SKM-1 (cell line): ENCODE results near the gene RPN2.

Experiments
- DNase-seq: peaks from one replicate; lab custom pipeline; 2025; ENCODE audit not compliant: unreplicated experiment; lab: John Stamatoyannopoulos, UW

The RPN2 gene

DNA sequence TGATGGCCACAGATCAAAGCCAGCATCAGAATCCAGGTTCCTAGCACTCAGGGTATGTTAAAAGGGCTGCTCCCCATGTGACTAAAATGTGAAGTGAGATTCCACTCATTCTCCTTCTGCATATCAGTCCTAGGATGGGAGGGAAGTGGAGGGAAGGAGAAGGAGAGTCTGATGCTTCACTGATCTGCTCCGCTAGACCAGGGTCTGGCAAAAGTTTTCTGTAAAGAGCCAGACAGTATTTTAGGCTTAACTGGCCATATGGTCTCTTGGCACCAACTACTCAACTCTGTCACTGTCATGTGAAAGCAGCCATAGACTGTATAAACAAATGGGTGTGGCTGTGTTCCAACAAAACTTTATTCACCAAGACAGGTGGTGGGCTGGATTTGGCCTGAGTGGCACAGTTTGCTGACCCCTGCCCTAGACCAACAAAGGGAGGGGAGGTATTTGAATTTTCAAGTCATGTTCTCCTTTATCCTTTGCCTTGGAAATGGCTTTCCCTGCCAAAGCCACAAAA, 59.9 kb downstream of the RPN2 start:
- DNase-seq: no peak

DNA sequence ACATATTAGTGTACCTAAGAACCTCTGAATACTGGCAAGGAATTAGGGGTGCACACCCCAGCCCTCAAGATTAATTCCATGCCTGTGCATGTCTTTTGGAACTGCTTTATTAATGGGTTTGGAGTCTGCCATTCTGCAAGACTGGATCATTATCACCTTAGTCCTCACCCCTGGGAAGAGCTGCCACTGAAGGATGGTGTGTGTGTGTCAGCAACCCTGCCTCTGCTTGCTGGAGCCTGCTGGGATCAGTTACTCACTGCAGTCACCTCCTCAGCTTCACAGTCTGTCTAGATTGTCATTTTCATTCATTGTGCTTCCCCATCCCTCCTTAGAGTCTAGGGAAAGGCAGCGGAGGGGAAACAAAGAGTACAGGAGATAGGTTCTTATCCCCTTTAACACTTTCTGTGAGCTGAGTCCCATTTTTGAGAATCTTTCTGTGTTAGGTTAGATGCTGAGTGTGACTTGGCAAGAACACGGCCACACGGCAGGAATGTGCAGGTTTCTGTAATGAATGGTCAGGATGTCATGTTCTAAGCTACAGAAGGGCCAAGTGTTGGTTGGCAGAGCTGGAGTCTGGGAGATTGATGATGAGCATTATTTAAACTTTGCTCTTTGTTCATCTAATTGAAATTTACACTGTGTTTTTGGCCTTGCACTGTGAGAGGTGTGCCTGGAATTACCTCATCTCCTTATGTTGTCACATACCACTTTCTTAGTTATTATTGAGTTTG, 61.4 kb downstream of the RPN2 start:
- DNase-seq: no peak

DNA sequence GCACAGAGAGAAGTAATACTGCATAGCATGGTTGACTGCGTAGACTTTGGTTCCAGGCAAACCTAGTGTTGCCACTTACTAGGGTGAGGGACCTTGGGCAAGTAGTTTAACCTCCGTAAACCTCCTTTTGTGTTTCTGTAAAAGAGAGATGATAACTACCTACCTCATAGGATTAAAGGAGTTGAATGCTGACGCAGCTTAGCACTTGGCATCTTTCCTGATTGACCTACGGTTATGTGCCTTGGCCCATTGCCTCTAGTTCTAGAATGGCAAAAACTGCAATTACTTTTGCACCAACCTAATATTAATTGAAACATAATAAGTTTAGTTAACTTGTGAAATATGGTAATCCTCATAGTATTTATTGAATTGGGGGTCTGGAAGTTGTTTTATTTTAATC, 63.4 kb downstream of the RPN2 start:
- no peak for DNase-seq

DNA sequence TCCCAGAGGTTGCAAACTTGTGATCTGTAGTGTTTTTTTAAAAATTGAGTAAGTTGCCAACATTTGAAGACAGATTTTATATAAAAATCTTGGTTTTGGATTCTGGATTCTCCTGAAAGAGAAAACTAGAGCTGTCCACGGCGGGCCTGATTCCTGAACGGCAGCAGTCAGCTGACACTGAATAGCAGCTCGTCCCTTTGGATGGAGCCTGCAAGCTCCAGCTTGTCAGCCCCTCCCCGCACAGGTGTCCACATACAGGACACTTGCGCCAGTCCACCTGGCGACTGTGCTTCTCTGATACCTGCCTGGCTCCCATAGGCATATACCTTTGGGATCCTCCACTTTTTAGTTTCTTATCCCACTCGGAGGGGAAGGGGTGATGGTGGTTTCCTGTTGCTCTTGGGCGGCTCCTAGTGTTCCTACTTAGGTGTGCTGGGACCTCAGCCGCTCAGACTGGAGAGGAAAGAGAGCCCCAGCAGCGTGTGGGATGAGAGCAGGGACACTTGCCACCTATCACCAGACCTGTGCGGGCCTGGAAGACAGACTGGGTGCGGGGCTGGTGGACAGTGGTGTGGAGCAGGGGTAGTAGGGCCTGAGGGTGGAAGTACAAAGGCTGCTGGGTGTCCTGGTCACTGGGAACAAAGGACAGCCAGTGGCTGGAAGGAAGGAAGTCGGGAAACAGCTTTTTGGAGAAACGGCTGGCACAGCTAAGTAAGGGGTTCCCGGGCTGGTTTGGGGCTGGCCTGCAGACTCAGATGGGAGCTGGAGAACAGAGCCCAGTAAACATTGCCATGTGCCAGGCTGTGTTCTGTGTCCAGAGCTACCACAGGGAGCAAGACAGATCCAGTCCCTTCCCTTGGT, 64.2 kb downstream of the RPN2 start:
- no peak for DNase-seq

DNA sequence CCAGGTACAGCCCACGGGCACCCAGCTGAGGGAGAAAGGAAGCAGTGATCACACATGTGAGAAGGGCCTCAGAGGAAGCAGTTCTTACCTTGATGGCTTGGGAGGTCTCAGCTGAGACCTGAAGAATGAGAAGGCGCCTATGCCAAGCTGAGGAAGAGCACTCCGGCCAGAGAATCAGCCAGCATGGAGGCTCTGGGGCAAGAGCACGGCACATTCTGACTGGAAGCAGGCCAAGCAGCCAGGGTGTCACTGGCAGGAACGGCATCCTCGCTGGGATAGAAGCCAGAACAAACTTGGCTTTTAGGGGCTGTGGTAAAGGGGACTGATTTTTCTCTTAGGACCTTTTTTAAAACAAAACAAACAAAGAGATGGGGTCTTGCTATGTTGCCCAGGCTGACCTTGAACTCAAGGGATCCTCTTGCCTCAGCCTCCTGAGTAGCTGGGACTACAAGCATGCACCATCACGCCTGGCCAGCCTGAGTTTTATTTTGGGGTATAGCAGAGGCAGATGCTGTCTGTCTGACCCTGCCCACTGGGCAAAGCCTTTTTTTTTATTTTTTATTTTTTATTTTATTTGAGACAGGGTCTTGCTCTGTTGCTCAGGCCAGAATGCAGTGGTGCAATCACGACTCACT, 64.9 kb downstream of the RPN2 start:
- no peak for DNase-seq

DNA sequence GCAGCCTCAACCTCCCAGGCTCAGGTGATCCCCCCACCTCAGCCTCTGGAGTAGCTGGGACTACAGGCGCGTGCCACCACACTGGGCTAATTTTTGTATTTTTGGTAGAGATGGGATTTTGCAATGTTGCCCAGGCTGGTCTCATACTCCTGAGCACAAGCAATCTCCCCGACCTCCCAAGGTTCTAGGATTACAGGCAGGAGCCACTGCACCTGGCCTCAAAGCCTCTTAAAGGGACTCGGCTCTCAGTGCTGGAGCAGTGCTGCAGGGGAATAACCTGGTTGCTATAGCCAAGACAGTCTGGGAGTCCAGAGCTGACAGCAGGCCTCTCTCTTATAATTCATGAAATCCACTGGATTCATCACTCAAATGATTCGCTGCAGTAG, 65.4 kb downstream of the RPN2 start:
- no peak for DNase-seq

DNA sequence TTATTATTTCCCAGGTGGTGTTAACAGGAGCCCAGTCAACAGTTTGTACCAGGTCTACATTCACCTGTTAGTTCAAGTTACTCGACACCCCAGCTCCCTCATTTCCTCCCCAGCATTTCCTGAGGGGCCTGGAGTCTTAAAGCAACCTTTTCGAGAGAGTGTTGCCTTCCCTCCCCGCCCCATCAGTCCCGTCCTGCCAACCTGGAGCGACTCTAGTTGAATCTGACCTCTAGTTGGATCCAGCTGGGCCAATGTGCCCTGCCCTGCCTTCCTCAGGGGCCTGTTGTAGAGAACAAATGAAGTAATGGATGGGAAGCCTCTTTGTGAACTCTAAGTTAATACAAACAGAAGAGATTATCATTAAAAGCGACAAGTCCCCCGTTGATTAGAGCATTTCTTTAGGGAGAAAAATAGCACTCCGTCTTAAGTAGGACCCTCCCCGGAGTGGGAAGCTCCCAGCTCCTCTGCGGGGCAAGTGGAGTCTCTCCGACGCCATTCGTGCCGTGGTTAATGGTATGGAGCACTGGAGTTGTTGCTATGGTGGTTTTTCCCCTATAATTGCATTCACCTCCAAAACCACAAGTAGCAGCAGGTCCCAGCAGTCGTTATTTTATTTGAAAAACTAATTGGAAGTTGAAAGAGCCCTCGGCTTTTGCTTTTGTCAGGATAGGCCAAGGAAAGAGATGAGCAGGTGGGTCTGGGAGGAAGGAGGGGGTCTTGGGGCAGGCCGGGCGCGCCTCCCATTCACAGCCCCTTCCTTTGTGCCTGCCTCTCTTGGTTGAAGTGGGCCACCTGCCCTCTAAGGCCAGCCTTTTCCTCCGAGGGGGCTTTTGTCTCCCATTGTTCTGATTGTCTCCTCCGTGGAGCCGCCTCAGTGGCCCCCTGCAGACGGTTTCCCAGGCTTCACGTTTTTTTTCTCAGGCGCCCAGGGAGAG, 66.4 kb downstream of the RPN2 start:
- DNase-seq: no peak

DNA sequence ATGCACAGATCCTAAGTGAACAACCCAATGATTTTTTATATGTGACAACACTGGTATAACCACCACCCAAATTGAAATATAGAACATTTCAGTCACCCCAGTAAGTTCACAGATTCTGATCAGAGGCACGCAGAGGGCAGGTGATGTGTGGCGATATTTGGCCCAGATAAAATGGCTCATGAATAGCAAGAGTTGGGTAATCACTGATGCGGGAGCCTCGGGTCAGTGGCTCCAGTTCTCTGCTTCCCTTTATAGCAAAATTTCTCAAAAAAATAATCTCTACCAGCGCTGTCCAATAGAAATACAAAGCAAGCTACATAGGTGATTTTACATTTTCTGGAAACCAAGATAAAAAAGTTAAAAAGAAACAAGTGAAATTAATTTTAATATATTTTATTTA, 67.6 kb downstream of the RPN2 start:
- DNase-seq: no peak

DNA sequence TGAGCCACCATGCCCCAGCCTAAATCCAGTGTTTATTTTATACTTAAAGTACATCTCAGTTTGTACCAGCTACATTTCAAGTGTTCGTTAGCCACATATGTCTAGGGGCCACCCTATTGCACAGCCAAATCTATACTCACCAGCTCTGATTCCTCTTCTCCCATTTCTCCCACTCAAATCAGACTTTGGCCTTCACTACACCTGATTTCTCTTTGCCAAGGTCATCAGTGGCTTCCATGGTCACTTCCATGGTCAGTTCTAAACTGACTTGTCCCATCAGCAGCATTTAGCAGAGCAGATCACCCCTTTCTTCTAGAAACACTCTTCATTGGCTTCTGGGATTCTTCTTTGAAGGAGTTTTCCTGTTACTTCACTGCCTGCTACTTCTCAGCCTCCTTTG, 68.4 kb downstream of the RPN2 start:
- no peak for DNase-seq

DNA sequence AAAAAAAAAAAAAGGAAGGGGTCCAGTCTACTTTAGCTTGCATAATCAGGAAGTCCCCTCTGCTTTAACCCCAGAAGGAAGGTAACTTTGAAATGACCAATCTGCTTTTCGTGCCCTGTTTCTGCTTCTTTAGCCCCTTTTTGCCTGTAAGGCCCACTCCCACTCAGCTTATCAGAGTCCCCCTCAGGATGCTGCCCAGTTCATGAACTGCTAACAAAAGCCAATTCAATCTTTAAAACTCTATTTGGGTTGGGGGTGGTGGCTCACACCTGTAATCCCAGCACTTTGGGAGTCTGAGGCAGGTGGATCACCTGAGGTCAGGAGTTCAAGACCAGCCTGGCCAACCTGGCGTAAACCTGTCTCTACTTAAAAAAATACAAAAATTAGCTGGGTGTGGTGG, 70.2 kb downstream of the RPN2 start:
- no peak for DNase-seq

DNA sequence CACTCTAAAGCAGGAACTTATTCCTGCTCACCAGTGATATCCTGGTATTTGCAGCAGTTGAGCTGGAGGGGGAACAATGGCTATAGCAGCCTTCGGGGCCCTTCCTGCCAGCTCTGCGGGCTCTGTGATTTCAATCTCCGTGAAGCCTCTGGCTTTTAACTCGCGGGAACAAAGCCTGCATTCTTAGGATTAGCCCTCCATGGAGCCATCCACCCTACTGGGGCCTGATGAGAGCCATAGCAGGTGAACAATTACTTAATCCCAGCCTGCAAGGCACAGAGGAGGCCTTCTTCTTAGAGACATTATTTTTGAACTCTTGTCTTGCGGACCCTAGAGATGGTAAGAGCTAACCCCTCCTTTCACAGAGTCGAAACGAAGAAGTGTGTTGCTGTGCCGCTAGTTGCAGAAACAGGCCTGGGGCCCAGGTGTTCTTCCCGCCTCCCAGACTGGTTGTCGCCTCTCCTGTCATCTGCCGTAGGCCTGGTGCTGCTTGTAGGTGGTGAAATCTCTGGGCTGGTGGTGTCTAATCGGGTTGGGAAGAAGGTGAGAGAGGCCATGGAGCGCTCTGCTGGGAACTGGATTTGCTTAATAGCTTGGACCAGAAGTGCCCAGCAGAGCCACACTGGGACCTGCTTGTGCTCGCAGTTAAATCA, 72.8 kb downstream of the RPN2 start:
- no peak for DNase-seq

DNA sequence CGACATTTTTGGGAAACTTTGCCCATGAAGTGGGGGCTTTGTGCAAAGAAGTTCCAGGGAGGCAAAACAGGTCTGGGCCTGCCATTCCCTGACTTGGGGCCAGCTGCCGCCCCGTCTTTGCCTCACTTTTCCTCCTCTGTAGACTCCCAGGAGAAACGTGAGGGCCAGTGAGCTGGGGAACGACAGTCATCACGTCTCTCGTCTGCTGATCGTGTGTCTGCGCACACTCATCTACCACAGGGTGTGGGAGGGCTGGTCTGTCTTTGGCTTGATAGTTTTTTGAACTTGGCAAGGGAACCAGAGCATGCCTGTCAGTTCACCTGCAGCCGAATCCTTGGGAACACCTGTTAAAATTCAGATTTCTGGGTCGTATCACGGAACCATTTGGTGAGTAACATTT, 74.0 kb downstream of the RPN2 start:
- no peak for DNase-seq

DNA sequence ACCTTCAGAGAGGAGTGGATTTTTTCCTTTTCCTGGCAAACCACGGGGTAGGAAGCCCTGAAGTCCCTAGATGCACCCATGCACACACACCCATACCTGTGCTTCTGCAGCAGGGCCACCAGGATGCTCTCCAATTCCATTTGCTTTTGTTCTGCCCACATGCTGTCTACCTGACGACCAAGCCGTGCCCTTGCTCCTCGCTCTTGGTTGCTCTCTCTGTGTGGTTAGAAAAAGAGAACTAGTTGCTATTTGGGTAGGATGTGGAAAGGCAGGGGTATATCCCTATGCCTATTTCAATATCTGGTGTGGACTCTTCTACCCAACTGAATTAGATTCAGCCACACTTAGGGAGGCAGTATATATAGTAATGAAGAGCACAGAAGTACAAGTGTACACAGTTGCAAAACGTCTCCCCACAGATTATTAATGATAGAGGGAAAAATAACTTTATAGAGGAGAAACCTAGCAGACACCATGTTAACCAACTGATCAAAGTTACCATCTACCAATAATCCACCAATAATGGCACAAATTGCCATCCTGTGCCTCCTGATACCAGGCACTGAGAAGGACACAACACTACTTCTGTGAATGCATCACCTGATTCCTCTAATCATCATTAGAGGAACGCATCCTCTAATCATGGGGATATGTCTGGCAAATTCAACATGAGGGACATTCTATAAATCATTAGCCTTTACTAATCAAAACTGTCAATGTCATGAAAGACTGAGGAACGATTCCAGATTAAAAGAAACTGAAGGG, 75.2 kb downstream of the RPN2 start:
- DNase-seq: no peak

DNA sequence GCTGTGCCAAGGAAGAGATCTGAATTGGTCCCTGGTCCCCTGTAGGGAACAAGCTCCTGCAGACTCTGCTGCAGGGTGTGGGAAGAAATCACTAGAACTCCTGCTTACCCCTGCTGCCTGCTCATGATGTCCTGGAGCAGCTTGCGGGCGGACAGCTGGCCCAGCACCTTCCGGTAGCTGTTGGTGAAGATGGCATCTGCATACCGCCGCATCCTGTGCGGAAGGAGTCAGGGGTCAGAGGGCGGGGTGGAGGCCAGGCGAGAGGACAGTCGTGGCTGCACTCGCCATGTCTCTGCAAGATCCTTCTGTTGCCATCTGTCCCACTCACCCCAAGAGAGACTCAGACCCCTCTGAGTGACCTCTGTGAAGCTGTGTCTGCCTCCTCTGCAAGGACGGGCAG, 77.2 kb downstream of the RPN2 start:
- DNase-seq: no peak

DNA sequence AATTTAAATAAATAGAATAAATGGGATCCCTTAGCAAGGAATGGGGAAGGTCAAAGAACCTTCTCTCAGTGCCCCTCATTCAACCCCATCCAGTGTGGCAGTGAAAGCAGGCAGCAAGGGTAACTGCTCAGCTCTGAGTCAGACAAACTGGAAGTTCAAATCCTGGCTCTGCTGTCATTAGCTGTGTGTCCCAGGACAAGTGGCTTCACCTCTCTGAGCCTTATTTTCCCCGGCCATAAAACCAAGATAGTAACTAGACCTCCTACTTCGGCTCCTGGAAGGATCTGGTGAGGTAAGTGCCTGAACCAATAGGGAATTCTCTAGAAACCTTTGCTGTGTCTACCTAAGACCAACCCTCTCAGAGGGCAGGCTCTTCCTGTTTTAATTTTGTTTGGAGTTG, 78.4 kb downstream of the RPN2 start:
- DNase-seq: no peak

DNA sequence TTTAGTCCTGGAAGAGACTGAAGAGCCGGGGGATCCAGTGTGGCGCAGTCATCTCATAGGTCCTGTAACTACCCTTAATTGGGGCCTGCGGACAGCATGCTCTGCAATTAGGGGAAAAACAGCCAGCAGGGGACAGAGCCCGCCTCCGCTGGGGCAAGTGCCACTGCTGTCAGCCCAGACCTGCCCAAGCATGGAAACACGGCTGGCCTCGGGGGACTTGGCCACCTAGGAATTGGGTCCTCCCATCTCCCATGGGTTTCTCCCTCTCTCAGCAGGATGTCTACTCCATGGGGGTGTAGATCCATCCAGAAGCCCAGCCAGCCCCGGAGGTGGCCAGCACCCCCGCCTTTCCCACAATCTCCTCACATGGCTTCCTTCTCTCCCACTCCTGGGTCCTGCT, 78.9 kb downstream of the RPN2 start:
- no peak for DNase-seq

DNA sequence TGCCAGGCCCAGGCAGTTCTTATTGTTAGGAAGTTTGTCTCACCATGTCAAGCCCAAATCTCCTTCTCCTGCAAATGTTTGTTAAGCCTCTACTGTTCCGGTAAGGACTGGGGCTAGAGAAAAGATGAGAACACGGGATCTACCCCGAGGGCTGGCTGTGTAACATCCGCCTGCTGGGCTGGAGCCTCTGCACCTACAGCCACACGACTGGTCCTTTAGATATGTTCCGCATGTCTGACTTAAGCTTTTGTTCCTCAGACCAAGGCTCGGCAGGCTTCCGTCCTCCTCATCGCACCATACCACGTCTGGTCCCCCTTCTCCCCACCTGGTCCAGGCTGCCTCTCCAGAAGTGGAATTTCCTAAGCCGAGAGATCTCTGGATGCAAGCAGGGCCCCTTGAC, 79.9 kb downstream of the RPN2 start:
- DNase-seq: no peak

DNA sequence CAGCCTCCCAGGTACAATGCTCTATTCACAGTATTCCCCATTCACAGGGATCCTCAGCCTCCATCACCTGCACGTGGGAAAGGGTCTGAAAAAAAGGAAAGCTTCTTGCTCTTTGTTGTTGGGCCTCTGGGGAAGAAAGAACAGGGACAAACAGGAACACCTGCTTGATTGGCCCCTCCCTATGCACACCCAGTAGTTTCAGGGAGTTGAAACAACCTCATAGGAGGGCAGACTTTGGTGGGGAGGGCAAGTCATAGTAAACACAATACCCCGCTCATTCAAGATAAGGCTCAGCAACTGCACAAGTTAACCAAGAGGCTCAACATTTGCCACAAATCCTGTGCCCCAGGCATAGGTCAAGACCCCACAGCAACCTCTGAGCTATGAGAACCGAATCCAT, 80.7 kb downstream of the RPN2 start:
- no peak for DNase-seq

DNA sequence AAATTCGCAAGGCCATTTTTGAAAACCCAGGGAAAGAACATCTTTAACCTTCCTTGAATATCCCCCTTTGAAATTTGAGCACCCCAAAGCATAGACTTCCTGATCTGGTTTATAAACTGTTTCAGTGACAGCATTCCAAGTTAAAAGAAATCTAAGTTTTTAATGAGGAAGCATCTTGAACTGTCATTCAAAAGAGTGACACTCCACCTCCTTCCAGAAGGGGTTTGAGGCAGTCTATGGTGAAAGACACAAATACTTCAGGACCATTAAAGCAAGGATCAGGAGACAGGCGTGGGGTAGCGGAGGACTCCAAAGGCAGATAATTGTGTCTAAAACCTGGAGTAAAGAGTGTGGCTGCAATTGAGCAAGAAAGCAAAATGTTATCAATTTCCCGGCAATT, 81.8 kb downstream of the RPN2 start:
- DNase-seq: no peak

DNA sequence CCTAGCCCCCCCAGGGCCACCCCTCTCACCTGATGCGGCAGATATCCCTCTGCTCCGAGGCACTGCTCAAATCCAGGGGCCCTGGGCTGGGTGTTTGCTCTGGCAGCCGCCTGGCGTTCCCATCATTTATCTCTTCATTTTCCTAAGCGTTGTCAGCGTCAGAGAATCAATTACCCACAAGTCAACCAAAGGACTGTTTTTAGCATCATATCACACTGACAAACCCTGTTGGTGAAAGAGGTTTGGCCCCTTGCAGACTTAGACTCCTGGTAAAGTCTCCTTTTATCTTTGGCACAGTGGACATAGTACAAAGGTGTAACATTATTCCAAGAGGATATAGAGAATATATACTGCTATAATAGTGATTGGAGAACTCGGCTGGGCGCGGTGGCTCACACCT, 82.6 kb downstream of the RPN2 start, which contains the start of gene GHRH:
Gene GHRH (minus strand): TSS at position 101 of the 400 bp plus-strand sequence. CDS start 4,925 bp downstream, outside the sequence.
- DNase-seq: no peak
